IMR-90 (cell line): ENCODE measurements around the gene FBXO17.

Experiments
- BHLHE40 ChIP-seq: fragments of 150-350 bp; IDR thresholded peaks from 2 replicates; pipeline ENCODE4 v1.6.1; 2016; ENCODE audit warnings: mild to moderate bottlenecking, low read depth, low read length
- CEBPB ChIP-seq: IDR thresholded peaks from 2 replicates; pipeline ENCODE4 v1.6.1; 2012; ENCODE audit warnings: low read depth, low read length, improper control_type of control experiment
- FOS ChIP-seq: fragments of 150-350 bp; IDR thresholded peaks from 2 replicates; pipeline ENCODE4 v1.6.1; 2016; ENCODE audit warnings: low read depth, low read length
- MAZ ChIP-seq: IDR thresholded peaks from 2 replicates; pipeline ENCODE4 v1.6.1; 2012; ENCODE audit warnings: low read depth, mild to moderate bottlenecking, low read length, improper control_type of control experiment, moderate library complexity, borderline replicate concordance
- MXI1 ChIP-seq: IDR thresholded peaks from 2 replicates; pipeline ENCODE4 v1.6.1; 2012; ENCODE audit warnings: low read depth, mild to moderate bottlenecking, low read length, moderate library complexity, borderline replicate concordance
- POLR2A ChIP-seq: IDR thresholded peaks from 2 replicates; pipeline ENCODE4 v1.6.1; 2012; ENCODE audit warnings: mild to moderate bottlenecking, low read depth, low read length
- RAD21 ChIP-seq: IDR thresholded peaks from 2 replicates; pipeline ENCODE4 v1.6.1; 2012; ENCODE audit warnings: low read length, improper control_type of control experiment
- RCOR1 ChIP-seq: IDR thresholded peaks from 2 replicates; pipeline ENCODE4 v1.6.1; 2012; ENCODE audit warnings: mild to moderate bottlenecking, low read length, improper control_type of control experiment; ENCODE audit not compliant: insufficient replicate concordance
- RFX5 ChIP-seq: IDR thresholded peaks from 2 replicates; pipeline ENCODE4 v1.8.0; 2012; ENCODE audit warnings: low read depth, mild to moderate bottlenecking, low read length, moderate library complexity
- SMC3 ChIP-seq: fragments of 150-350 bp; IDR thresholded peaks from 2 replicates; pipeline ENCODE4 v1.6.1; 2016; ENCODE audit warnings: low read depth, mild to moderate bottlenecking, antibody characterized with exemption, low read length, moderate library complexity
- TF ChIP-seq, protein P1 (sequence below): conservative IDR thresholded peaks from 2 replicates; pipeline ENCODE4 v1.5.1; 2012; ENCODE audit warnings: mild to moderate bottlenecking, low read depth, low read length, improper control_type of control experiment
- TF ChIP-seq, protein P2 (sequence below): fragments of 150-350 bp; IDR thresholded peaks from 2 replicates; pipeline ENCODE4 v1.6.1; 2017; ENCODE audit warnings: mild to moderate bottlenecking, antibody characterized with exemption, low read length, low read depth
- TF ChIP-seq, protein P3 (sequence below): fragments of 150-350 bp; IDR thresholded peaks from 2 replicates; pipeline ENCODE4 v1.6.1; 2016; ENCODE audit warnings: low read depth, mild to moderate bottlenecking, low read length, moderate library complexity, borderline replicate concordance

DNA sequence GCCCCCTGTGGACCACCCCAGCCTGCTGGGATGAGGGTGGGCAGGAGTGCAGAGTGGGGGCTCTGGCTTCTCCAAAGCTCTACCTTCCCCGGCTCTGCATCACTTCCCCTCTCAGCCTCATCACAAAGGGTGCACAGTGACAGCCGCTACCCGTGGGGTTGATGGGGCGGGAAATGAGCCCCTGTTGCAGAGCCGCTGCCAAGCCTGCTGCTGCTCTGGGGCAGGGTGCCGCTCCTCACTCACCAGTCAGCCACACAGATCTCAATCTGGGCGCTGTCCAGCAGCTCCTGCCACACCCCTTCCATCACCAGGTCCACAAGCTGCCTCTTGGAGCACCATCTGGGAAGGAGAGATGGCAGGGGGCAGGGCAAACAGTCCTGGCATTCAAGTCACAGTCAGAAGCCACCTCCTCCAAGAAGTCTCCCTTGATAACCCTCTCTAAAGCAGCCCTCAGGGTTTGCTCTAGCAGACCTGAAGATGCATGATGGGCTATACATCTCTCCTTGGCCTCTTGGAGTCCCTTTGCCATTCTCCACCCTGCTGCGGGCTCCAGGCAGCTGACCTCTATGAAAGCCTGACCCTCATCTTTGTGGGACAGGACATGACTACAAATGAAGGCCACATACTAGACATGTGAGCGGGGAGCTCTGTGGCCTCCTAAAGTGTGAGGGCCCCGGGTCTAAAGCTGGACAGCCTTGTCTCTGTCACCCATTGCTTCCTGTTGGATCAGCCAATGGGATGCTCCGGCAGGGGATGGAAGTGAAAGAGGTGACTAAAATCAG lies 29.1 kb downstream of the FBXO17 start:
- TF ChIP-seq, protein P1, sequence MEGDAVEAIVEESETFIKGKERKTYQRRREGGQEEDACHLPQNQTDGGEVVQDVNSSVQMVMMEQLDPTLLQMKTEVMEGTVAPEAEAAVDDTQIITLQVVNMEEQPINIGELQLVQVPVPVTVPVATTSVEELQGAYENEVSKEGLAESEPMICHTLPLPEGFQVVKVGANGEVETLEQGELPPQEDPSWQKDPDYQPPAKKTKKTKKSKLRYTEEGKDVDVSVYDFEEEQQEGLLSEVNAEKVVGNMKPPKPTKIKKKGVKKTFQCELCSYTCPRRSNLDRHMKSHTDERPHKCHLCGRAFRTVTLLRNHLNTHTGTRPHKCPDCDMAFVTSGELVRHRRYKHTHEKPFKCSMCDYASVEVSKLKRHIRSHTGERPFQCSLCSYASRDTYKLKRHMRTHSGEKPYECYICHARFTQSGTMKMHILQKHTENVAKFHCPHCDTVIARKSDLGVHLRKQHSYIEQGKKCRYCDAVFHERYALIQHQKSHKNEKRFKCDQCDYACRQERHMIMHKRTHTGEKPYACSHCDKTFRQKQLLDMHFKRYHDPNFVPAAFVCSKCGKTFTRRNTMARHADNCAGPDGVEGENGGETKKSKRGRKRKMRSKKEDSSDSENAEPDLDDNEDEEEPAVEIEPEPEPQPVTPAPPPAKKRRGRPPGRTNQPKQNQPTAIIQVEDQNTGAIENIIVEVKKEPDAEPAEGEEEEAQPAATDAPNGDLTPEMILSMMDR: no peak
- TF ChIP-seq POLR2A (no peak), RFX5 (no peak), MAZ (no peak), FOS (no peak), RAD21 (no peak), BHLHE40 (no peak), MXI1 (no peak), RCOR1 (no peak), SMC3 (no peak), CEBPB (no peak)
- TF ChIP-seq, protein P2, sequence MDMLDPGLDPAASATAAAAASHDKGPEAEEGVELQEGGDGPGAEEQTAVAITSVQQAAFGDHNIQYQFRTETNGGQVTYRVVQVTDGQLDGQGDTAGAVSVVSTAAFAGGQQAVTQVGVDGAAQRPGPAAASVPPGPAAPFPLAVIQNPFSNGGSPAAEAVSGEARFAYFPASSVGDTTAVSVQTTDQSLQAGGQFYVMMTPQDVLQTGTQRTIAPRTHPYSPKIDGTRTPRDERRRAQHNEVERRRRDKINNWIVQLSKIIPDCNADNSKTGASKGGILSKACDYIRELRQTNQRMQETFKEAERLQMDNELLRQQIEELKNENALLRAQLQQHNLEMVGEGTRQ: no peak
- TF ChIP-seq, protein P3, sequence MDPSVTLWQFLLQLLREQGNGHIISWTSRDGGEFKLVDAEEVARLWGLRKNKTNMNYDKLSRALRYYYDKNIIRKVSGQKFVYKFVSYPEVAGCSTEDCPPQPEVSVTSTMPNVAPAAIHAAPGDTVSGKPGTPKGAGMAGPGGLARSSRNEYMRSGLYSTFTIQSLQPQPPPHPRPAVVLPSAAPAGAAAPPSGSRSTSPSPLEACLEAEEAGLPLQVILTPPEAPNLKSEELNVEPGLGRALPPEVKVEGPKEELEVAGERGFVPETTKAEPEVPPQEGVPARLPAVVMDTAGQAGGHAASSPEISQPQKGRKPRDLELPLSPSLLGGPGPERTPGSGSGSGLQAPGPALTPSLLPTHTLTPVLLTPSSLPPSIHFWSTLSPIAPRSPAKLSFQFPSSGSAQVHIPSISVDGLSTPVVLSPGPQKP: no peak
